ENCODE results near the gene SMC1A. TPM values are rescaled to one million over a fixed set of nuclear protein-coding genes. Genes with fewer than 3 reads are reported as not detected.

SMC1A gene
- total RNA-seq, 4 donors from 2014 or later, result 22.4 to 64.3 (median 27.4) TPM

GRCh38 chrX:53437206-53437605, 14.8 kb upstream of the SMC1A start:
- TF ChIP-seq EP300 (IDR thresholded peaks at IDR 0.05), result no peak
- TF ChIP-seq, protein P1, sequence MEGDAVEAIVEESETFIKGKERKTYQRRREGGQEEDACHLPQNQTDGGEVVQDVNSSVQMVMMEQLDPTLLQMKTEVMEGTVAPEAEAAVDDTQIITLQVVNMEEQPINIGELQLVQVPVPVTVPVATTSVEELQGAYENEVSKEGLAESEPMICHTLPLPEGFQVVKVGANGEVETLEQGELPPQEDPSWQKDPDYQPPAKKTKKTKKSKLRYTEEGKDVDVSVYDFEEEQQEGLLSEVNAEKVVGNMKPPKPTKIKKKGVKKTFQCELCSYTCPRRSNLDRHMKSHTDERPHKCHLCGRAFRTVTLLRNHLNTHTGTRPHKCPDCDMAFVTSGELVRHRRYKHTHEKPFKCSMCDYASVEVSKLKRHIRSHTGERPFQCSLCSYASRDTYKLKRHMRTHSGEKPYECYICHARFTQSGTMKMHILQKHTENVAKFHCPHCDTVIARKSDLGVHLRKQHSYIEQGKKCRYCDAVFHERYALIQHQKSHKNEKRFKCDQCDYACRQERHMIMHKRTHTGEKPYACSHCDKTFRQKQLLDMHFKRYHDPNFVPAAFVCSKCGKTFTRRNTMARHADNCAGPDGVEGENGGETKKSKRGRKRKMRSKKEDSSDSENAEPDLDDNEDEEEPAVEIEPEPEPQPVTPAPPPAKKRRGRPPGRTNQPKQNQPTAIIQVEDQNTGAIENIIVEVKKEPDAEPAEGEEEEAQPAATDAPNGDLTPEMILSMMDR (IDR thresholded peaks at IDR 0.05), result no peak
- no peak for TF ChIP-seq POLR2A (IDR thresholded peaks at IDR 0.05)
- 76 to 88% methylated on average over 2 of the region's 2 CpGs for WGBS, 2 donors
- DNase-seq (ENCODE audit: low spot score in 2 of 2), result no peak

GRCh38 chrX:53435997-53436396, 13.5 kb upstream of the SMC1A start:
- DNase-seq (ENCODE audit: low spot score in 2 of 2), result peak; percentile 14 to 21
- Histone ChIP-seq H3K27ac (no peak overlapping the region), H3K4me1 (peaks cover 0 to 28% (median 0%) of the 10 kb centered on the region in 4 donors), H3K36me3 (peaks cover 0 to 16% (median 0%) of the 10 kb centered on the region in 3 donors), H3K27me3 (peaks cover 0 to 46% of the 10 kb centered on the region in 2 donors), H3K9me3 (no peaks in the 10 kb centered on the region), H3K4me3 (no peak overlapping the region)
- WGBS, 2 donors, result 7 to 12% methylated on average over 4 of the region's 4 CpGs
- no peak for TF ChIP-seq POLR2A (IDR thresholded peaks at IDR 0.05)
- TF ChIP-seq, protein P1 (IDR thresholded peaks at IDR 0.05), result peak; percentile 40 to 82 (median 62)

More at GRCh38 chrX:53437206-53437605, 14.8 kb upstream of the SMC1A start:
- no peaks in the 10 kb centered on the region for H3K9me3 ChIP-seq
- H3K27me3 ChIP-seq, result peaks cover 0 to 58% of the 10 kb centered on the region in 2 donors
- H3K36me3 ChIP-seq, result peaks cover 0 to 4% (median 0%) of the 10 kb centered on the region in 3 donors
- H3K4me1 ChIP-seq, result peaks cover 0 to 32% (median 0%) of the 10 kb centered on the region in 4 donors
- H3K27ac ChIP-seq, result no peak overlapping the region
- H3K4me3 ChIP-seq, result no peak overlapping the region

DNA sequence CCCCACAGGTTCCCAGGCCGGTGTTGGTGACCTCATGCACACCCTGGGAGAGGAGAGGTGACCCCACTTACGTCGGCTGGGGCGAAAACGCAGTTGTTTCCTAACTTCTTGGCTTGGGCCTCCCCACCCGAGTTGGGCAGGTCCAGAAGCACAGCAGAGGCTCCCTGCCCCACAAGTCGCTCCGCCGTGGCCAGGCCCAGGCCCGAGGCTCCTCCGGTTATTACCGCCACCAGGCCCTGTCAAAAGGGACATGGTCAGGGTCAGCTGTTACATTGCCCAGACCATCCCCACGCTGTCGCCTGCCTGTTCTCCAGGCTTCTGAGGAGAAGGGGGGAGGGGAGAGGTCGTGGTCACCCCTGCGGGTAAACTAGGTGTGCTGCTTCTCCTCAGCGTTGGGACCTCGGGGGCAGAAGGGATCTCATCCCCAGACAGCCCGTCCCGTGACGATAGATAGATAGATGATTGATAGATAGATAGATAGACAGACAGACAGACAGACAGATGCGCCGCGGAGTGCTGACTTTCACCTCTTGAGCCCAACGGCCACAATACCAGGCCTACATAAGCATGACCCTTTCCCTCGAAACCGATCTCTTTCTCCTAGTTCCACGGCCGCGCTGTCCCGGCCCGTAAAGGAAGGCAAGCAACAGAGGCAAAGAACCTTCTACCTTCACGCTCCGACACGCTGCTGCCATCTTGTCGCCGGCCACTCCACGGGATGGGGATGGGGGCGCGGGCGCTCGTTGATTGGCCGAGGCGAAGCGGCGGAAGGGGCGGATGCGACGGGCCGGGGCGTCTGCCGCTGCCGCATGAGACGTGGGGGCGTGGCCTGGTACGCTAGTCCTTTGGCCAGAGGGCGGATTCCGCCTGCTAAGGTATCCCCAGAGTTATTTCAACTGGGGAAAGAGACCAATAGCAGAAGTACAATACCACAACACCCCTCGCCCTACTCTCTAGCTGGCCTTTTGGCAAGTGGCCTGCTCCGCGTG, 11.5 kb upstream of the SMC1A start, which contains the start of gene HSD17B10:
TSS of gene HSD17B10 (minus strand) at position 720 of the 989 bp plus-strand sequence. CDS start at position 695, 25 bp downstream.
- peak within 1 kb of the TSS; percentile 23 to 85 (median 71) for H3K27ac ChIP-seq
- H3K36me3 ChIP-seq, result peaks cover 0 to 34% (median 0%) of the 10 kb centered on the region in 3 donors
- peaks cover 0 to 17% (median 0%) of the 10 kb centered on the region in 4 donors for H3K4me1 ChIP-seq
- H3K9me3 ChIP-seq, result no peaks in the 10 kb centered on the region
- DNase-seq (ENCODE audit: low spot score in 2 of 2), result peak; percentile 70
- H3K4me3 ChIP-seq, result peak within 1 kb of the TSS; percentile 36 to 69 (median 51)
- peaks cover 0 to 31% of the 10 kb centered on the region in 2 donors for H3K27me3 ChIP-seq
- TF ChIP-seq EP300 (IDR thresholded peaks at IDR 0.05) (peak in 1 of 2 donors; percentile 76), POLR2A (IDR thresholded peaks at IDR 0.05) (peak in 1 of 2 donors; percentile 48)
- TF ChIP-seq, protein P1 (IDR thresholded peaks at IDR 0.05), result no peak
- WGBS, 2 donors, result 1 to 41% methylated on average over 40 to 60 of the region's 61 CpGs

DNA sequence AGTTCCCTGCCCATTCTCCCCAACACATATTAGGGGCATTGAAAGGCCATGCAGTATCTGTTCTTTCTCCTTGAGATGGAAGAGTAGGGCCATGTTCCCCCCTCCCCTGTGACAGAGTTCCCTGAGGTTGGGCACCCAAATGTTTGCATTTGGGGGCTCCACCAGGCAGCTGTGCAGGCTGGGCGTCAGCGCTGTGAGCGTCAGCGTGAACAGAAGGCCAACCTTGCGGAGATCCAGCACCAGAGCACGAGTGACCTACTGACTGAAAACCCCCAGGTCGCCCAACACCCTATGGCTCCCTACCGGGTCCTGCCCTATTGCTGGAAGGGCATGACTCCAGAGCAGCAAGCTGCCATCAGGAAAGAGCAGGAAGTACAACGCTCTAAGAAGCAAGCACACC, 7.8 kb upstream of the SMC1A start:
- Histone ChIP-seq H3K4me3 (no peak overlapping the region), H3K27me3 (peaks cover 0 to 11% of the 10 kb centered on the region in 2 donors), H3K27ac (no peak overlapping the region), H3K4me1 (peaks cover 0 to 13% (median 0%) of the 10 kb centered on the region in 4 donors), H3K36me3 (peaks cover 0 to 41% (median 0%) of the 10 kb centered on the region in 3 donors), H3K9me3 (no peaks in the 10 kb centered on the region)
- TF ChIP-seq EP300 (IDR thresholded peaks at IDR 0.05) (no peak), POLR2A (IDR thresholded peaks at IDR 0.05) (no peak)
- TF ChIP-seq, protein P1 (IDR thresholded peaks at IDR 0.05), result no peak
- DNase-seq (ENCODE audit: low spot score in 2 of 2), result no peak
- WGBS, 2 donors, result 89 to 90% methylated on average over 4 to 9 of the region's 9 CpGs
